ENCODE measurements around the gene CHCHD6. TPM values are rescaled to one million over a fixed set of nuclear protein-coding genes. Genes with fewer than 3 reads are reported as not detected.

The CHCHD6 gene
- total and polyA plus RNA-seq, 4 donors: 22.5 to 70.2 (median 49.7) TPM

- Histone ChIP-seq H3K36me3 (ENCODE audit: control insufficient read depth, insufficient read depth, low read length) (no peaks in the 10 kb centered on the region), H3K4me1 (ENCODE audit: control insufficient read depth, insufficient read depth, low read length) (no peaks in the 10 kb centered on the region), H3K4me3 (ENCODE audit: low read depth, low read length) (no peak overlapping the region), H3K27ac (ENCODE audit: low read depth, low read length) (no peak overlapping the region), H3K27me3 (ENCODE audit: control insufficient read depth, insufficient read depth, low read length) (no peaks in the 10 kb centered on the region), H3K9me3 (ENCODE audit: control insufficient read depth, insufficient read depth, low read length) (no peaks in the 10 kb centered on the region)
- WGBS (ENCODE audit: insufficient coverage): 100% methylated on average over 1 of the region's 3 CpGs
- DNase-seq (ENCODE audit: low read depth in 4 of 6, low spot score in 6 of 6): no peak
Measured at GRCh38 chr3:126903521-126903920, 199.5 kb downstream of the CHCHD6 start.

- Histone ChIP-seq H3K4me1 (ENCODE audit: control insufficient read depth, insufficient read depth, low read length) (peaks cover 8% of the 10 kb centered on the region), H3K9me3 (ENCODE audit: control insufficient read depth, insufficient read depth, low read length) (no peaks in the 10 kb centered on the region), H3K4me3 (ENCODE audit: low read depth, low read length) (no peak overlapping the region), H3K36me3 (ENCODE audit: control insufficient read depth, insufficient read depth, low read length) (peaks cover 2% of the 10 kb centered on the region), H3K27me3 (ENCODE audit: control insufficient read depth, insufficient read depth, low read length) (no peaks in the 10 kb centered on the region), H3K27ac (ENCODE audit: low read depth, low read length) (no peak overlapping the region)
- peak in 1 of 6 donors; percentile 29 for DNase-seq (ENCODE audit: low read depth in 4 of 6, low spot score in 6 of 6)
- 73% methylated on average over 3 of the region's 3 CpGs for WGBS (ENCODE audit: insufficient coverage)
Measured at GRCh38 chr3:126907557-126907956, 203.5 kb downstream of the CHCHD6 start.

DNA sequence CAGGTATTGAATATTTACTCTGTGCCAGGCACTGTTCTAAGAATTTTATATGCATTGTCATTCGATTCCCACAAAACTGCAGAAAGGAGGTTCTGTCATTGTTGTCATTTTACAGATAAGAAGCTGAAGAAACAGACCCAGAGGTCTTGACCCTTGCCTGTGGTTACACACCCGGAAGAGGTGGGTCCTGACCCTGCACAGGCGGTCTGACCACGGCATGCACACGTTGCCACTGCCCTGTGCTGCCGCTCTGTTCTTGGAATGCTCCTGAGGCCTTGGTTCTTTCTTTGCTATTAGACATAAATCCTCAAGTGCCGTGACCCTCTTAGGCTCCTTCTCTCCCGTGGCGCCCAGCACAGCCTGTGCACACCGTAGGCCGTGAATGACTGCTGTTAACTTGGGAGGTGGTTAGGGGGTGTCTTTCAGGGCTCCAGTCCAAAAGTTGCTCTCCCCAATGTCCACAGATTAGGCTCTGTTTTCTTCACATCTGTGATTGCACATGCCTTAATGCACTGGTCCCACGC lies 204.8 kb downstream of the CHCHD6 start:
- Histone ChIP-seq H3K27me3 (ENCODE audit: control insufficient read depth, insufficient read depth, low read length) (no peaks in the 10 kb centered on the region), H3K4me3 (ENCODE audit: low read depth, low read length) (no peak overlapping the region), H3K9me3 (ENCODE audit: control insufficient read depth, insufficient read depth, low read length) (no peaks in the 10 kb centered on the region), H3K27ac (ENCODE audit: low read depth, low read length) (no peak overlapping the region), H3K36me3 (ENCODE audit: control insufficient read depth, insufficient read depth, low read length) (peaks cover 2% of the 10 kb centered on the region), H3K4me1 (ENCODE audit: control insufficient read depth, insufficient read depth, low read length) (peaks cover 8% of the 10 kb centered on the region)
- WGBS (ENCODE audit: insufficient coverage): 68% methylated on average over 7 of the region's 12 CpGs
- no peak for DNase-seq (ENCODE audit: low read depth in 4 of 6, low spot score in 6 of 6)

- no peak overlapping the region for H3K4me3 ChIP-seq (ENCODE audit: low read depth, low read length)
- WGBS (ENCODE audit: insufficient coverage): 97% methylated on average over 3 of the region's 3 CpGs
- DNase-seq (ENCODE audit: low read depth in 4 of 6, low spot score in 6 of 6): no peak
- no peak overlapping the region for H3K27ac ChIP-seq (ENCODE audit: low read depth, low read length)
- H3K9me3 ChIP-seq (ENCODE audit: control insufficient read depth, insufficient read depth, low read length): no peaks in the 10 kb centered on the region
- H3K27me3 ChIP-seq (ENCODE audit: control insufficient read depth, insufficient read depth, low read length): no peaks in the 10 kb centered on the region
- H3K36me3 ChIP-seq (ENCODE audit: control insufficient read depth, insufficient read depth, low read length): peaks cover 6% of the 10 kb centered on the region
- peaks cover 8% of the 10 kb centered on the region for H3K4me1 ChIP-seq (ENCODE audit: control insufficient read depth, insufficient read depth, low read length)
Measured at GRCh38 chr3:126910231-126910630, 206.2 kb downstream of the CHCHD6 start.

DNA sequence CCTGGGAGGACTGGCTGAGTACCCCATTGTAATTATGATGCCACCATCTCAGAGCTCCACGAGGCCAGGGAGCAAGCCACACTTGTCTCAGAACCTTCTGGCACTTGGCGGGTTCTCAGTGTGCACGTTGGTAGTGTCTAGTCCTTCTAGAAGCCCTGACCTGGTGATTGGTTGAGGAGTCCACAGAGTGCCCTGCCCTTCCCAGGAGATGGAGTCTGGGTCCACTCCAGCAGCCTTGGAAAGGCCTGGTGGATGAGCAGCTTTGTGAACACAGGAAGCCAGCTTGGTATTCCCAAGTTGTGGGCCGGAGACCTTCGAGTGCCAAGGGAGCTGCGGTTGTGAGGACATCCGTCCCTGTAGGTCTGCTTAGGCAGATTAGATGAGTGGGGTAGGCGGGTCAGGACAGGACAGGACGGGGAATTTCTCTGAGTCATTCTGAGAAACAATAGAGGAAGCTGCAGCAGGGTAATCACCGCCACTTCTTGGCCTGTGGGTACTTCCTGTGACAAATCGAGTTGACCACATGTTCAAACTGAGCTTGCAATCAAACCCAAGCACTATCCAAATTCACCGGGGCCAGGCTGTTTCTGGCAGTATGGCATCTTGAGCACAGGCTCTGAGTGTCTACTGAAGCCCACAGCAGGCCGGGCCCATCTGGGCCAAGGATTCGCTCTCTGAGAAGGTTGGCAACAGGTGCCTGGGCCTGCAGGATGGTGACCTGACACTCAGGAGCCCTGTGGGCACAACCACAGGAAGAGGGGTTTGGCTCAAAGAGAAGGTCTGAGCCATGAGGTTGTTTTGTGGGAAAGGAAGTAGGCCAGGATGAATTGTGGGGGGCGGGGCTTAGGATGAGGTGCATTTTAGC lies 207.4 kb downstream of the CHCHD6 start:
- Histone ChIP-seq H3K4me1 (ENCODE audit: control insufficient read depth, insufficient read depth, low read length) (peaks cover 8% of the 10 kb centered on the region), H3K27me3 (ENCODE audit: control insufficient read depth, insufficient read depth, low read length) (no peaks in the 10 kb centered on the region), H3K4me3 (ENCODE audit: low read depth, low read length) (no peak overlapping the region), H3K9me3 (ENCODE audit: control insufficient read depth, insufficient read depth, low read length) (no peaks in the 10 kb centered on the region), H3K27ac (ENCODE audit: low read depth, low read length) (no peak overlapping the region), H3K36me3 (ENCODE audit: control insufficient read depth, insufficient read depth, low read length) (peaks cover 7% of the 10 kb centered on the region)
- WGBS (ENCODE audit: insufficient coverage): 88% methylated on average over 15 of the region's 15 CpGs
- no peak for DNase-seq (ENCODE audit: low read depth in 4 of 6, low spot score in 6 of 6)

DNA sequence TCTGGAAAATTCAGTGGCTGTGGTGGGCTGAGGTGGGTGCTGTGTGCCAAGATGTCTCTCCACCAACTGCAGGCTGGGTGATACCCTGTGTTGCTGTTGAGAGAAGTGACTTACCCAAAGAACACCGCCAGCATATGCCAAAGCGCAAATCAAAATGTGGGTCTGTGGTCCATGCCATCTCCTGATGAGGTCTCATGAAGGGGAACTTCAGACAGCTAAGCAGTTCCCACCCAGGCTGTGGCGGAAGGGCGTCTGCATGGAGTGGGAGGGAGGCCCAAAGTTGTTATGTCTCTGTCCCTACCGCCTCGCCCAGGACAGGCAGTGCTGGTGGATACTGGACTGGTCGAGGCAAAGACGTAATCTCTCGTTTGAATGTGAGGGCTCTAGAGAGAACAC lies 208.0 kb downstream of the CHCHD6 start:
- Histone ChIP-seq H3K4me1 (ENCODE audit: control insufficient read depth, insufficient read depth, low read length) (peaks cover 12% of the 10 kb centered on the region), H3K9me3 (ENCODE audit: control insufficient read depth, insufficient read depth, low read length) (no peaks in the 10 kb centered on the region), H3K27ac (ENCODE audit: low read depth, low read length) (no peak overlapping the region), H3K4me3 (ENCODE audit: low read depth, low read length) (no peak overlapping the region), H3K36me3 (ENCODE audit: control insufficient read depth, insufficient read depth, low read length) (peaks cover 12% of the 10 kb centered on the region), H3K27me3 (ENCODE audit: control insufficient read depth, insufficient read depth, low read length) (no peaks in the 10 kb centered on the region)
- no peak for DNase-seq (ENCODE audit: low read depth in 4 of 6, low spot score in 6 of 6)
- WGBS (ENCODE audit: insufficient coverage): 95% methylated on average over 9 of the region's 9 CpGs

GRCh38 chr3:126912491-126913195 lies 208.6 kb downstream of the CHCHD6 start:
- peaks cover 12% of the 10 kb centered on the region for H3K36me3 ChIP-seq (ENCODE audit: control insufficient read depth, insufficient read depth, low read length)
- no peak for DNase-seq (ENCODE audit: low read depth in 4 of 6, low spot score in 6 of 6)
- no peaks in the 10 kb centered on the region for H3K9me3 ChIP-seq (ENCODE audit: control insufficient read depth, insufficient read depth, low read length)
- H3K4me1 ChIP-seq (ENCODE audit: control insufficient read depth, insufficient read depth, low read length): peaks cover 14% of the 10 kb centered on the region
- H3K27ac ChIP-seq (ENCODE audit: low read depth, low read length): no peak overlapping the region
- WGBS (ENCODE audit: insufficient coverage): 94% methylated on average over 10 of the region's 12 CpGs
- no peak overlapping the region for H3K4me3 ChIP-seq (ENCODE audit: low read depth, low read length)
- H3K27me3 ChIP-seq (ENCODE audit: control insufficient read depth, insufficient read depth, low read length): no peaks in the 10 kb centered on the region

DNA sequence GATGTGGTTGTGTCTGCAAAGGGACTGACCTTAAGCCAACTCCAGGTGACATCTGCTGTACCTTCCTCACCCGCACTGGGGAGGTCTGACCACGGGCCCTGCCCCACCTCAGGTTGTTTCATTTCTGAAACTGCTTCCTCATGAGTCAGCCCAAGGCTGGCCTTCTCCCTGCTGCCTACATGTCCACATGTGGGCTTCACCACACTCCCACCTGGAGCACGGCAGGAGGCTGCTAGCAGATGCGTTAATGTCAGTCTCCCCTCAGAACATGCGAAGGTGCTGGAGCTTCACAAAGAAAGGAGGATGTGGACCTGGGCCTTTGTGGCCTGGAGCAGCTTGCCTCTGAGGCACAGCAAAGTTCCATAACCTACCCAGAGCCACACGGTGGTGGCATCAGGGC lies 209.5 kb downstream of the CHCHD6 start:
- Histone ChIP-seq H3K27me3 (ENCODE audit: control insufficient read depth, insufficient read depth, low read length) (no peaks in the 10 kb centered on the region), H3K4me1 (ENCODE audit: control insufficient read depth, insufficient read depth, low read length) (peaks cover 14% of the 10 kb centered on the region), H3K36me3 (ENCODE audit: control insufficient read depth, insufficient read depth, low read length) (peaks cover 12% of the 10 kb centered on the region), H3K9me3 (ENCODE audit: control insufficient read depth, insufficient read depth, low read length) (no peaks in the 10 kb centered on the region), H3K27ac (ENCODE audit: low read depth, low read length) (no peak overlapping the region), H3K4me3 (ENCODE audit: low read depth, low read length) (no peak overlapping the region)
- DNase-seq (ENCODE audit: low read depth in 4 of 6, low spot score in 6 of 6): no peak
- WGBS (ENCODE audit: insufficient coverage): 91% methylated on average over 5 of the region's 6 CpGs

DNA sequence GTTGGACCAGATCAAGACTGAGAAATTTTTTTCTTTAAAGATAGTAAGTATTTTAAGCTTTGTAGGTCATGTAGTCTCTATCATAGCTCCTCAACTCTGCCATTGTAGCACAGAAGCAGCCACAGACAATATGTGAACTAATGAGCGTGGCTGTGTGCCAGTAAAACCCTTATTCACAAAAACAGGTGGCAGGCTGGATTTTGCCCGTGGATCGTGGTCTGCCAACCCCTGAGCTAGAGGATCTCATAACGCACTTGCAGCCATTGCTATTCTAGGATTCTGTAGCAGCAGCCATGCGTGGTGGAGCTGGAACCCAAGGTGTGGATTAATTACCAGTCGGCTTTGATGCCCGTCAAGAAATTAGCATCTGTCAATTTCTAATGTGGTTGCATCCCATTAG lies 210.2 kb downstream of the CHCHD6 start:
- H3K4me1 ChIP-seq (ENCODE audit: control insufficient read depth, insufficient read depth, low read length): peaks cover 11% of the 10 kb centered on the region

More for the DNA sequence above, 210.2 kb downstream of the CHCHD6 start:
- Histone ChIP-seq H3K36me3 (ENCODE audit: control insufficient read depth, insufficient read depth, low read length) (peaks cover 12% of the 10 kb centered on the region), H3K27me3 (ENCODE audit: control insufficient read depth, insufficient read depth, low read length) (no peaks in the 10 kb centered on the region), H3K9me3 (ENCODE audit: control insufficient read depth, insufficient read depth, low read length) (no peaks in the 10 kb centered on the region), H3K27ac (ENCODE audit: low read depth, low read length) (no peak overlapping the region), H3K4me3 (ENCODE audit: low read depth, low read length) (no peak overlapping the region)
- 65% methylated on average over 6 of the region's 7 CpGs for WGBS (ENCODE audit: insufficient coverage)
- DNase-seq (ENCODE audit: low read depth in 4 of 6, low spot score in 6 of 6): peak in 2 of 6 donors; percentile 37 to 58
